T-helper 2 cell treated with Interferon-gamma antibody and Interleukin-4, amounts not matched to agents 100 ng/mL and 5 ng/mL, for 36 hours (primary cell): Measurements from ENCODE around the gene MYCBP. TPM values are rescaled to one million over a fixed set of nuclear protein-coding genes. Genes with fewer than 3 reads are reported as not detected.

Experiments
- intact Hi-C: fragments of 100-400 bp; cut with micrococcal nuclease; formaldehyde crosslinking; loops from one replicate; pipeline ENCODE4 v1.15.1; 2023
- total RNA-seq: library from RNA; stranded (reverse); gene quantifications from 2 replicates; pipeline ENCODE4 v1.2.3, GENCODE V29; 2022

MYCBP gene
- total RNA-seq, 1 donor from 2014 or later, result 51.5 TPM

GRCh38 chr1:38827318-38827717 is 45.8 kb downstream of the MYCBP start:
- intact Hi-C loops, result no loop called here

GRCh38 chr1:38826886-38827285 is 46.3 kb downstream of the MYCBP start:
- intact Hi-C loops, result no loop called here

DNA sequence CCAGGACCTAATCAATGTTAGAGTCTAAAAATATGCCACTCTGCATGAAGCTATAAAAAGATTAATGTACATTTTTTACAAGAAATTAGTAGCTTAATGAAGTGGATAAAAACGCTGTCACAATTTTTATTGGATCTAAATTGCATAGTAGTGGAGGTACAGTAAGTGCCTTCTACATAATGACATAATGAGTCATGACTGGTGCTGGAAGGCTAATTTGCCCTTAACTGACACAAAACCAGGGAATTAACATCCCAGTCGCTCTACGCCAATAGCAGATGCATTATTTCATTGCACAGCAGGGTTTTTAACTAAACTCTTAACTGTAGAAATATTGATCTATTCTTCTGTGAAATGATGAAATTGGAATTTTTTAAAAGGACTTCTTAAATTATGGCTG is 46.9 kb downstream of the MYCBP start:
- intact Hi-C loops, result no loop called here

GRCh38 chr1:38820860-38821259 is 52.3 kb downstream of the MYCBP start:
- intact Hi-C loops, result no loop called here

DNA sequence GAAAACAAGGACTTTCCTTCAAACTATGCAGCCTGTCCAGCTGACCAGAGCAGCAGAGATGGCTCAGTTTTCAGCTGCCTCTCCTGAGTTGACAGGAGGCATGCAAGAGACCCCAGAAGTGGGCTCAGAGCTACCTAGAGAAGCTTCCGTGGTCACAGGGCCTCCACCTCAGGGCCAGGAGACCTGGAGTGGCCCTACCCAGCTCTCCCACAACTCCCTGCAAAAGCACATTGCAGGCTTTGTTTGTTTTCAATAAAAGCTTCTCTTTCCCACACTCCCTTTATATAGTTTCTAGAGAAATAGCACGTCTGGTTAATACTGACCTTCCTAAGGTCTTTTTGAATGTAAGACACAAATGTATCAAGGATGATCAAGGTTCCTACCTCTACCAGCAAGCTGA is 53.6 kb downstream of the MYCBP start:
- intact Hi-C loops, result no loop called here

DNA sequence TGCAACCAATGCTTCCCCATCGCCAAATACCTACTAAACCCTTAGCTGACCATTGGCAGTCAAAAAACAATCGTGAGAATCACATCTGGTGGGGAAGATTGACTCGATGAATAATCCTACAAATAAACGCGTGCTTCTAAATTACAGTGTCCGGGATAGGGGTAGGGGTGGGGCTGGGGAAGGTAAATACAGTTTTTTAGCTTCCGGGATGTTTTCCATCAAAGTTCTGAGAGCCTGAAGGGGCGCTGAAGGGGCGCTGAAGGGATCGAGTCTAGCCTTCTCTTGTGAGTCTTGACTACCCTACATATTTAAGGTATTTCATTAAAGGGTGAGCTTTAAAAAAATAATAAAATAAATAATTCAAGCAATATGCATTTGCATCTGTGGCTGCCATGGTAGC is 54.1 kb downstream of the MYCBP start:
- intact Hi-C loops, result no loop called here

DNA sequence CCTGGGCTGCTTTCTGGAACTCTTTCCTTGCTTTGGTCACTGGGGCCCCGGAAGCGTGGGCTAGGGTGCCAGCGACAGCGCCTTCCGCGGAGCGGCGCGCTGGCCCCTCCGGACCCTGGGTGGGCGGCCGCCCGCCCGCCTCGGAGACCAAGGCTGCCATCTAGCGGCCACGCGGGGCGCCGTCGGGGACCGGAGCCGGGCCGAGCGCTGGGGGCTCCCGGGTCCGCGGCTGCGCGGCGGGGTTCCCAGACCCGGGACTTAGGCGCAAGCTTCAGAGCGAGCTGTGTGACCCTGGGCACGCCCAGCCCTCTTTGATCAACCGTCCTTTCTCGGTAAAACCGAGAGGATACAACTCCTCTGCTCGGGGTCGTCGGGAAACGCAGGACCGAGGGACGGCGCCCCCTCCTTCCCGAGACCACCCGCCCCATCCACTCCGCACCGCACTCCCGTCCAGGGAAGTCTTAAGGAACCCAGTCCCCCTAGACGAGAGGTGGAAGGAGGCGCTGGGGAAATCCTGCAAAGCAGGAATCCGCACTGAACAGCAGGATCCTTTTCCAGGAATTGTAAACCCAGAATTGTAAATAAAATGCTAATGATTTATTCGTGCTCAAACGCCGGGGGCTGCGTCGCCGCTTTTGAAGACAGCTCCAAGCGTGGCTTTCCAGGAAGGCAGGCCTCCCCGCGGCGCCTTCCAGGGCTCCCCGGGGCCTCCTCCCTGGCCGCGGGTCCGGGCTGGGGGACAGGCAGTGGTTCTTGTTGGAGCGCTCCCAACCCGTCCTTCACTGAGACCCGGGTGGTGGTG is 54.8 kb downstream of the MYCBP start:
- intact Hi-C loops, result no loop called here

GRCh38 chr1:38817267-38818174 is 55.6 kb downstream of the MYCBP start:
- intact Hi-C loops, result no loop called here

DNA sequence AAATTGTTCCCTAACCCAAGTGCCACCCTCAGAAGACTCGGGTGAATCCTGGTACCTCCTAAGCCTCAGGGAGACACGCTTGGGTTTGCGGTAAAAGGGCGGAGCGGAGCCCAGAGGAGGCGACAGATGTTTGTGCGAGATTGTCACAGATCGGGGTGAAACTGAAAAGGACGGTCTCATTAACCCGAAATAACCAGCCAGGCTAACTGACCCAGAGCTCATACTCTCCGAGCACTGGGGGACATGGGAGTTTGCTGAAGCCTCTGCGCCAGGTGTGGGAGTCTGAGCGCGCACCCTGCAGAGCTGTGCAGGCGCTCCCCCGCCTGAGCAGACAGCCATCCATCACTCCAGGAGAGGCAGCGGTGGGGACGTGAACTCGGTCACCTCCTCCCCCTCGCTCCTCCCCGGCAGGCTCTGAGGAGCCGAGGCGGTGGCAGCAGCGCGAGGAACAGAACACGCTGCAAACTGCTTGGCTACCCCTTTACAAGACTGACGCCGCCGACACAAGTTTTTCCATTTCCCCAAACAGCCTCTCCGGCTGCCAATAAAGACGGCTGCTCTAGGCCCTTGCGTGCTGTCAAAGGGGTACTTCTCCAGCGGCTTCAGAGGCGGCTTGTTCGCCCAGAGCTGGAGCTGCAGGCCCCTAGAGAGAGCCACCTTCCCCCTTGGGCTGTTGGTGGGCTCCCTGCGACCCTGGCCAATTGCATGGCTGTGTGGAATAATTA is 57.1 kb downstream of the MYCBP start:
- intact Hi-C loops, result no loop called here

DNA sequence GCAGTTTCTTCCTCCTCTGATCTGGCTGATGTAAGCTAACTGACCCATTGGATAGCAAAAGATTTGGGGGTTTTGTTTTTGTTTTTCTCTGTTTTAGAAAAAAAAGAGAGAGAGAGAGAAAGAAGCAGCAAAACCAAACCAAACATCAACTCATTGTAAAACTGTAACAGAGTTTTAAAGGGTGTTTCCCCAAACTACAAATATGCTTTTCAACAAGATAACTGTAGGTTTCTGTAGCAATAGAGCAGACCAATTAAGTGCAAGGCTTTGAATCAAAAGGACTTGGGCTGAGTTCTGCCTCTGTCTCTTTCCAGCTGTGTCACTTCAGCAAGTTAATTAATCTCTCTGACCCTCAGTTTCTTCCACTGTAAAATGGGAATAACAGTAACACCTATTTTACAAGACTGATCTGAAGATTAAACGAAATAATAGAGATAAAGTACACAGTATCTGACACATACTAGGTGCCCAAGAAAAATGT is 58.1 kb downstream of the MYCBP start:
- intact Hi-C loops, result no loop called here

DNA sequence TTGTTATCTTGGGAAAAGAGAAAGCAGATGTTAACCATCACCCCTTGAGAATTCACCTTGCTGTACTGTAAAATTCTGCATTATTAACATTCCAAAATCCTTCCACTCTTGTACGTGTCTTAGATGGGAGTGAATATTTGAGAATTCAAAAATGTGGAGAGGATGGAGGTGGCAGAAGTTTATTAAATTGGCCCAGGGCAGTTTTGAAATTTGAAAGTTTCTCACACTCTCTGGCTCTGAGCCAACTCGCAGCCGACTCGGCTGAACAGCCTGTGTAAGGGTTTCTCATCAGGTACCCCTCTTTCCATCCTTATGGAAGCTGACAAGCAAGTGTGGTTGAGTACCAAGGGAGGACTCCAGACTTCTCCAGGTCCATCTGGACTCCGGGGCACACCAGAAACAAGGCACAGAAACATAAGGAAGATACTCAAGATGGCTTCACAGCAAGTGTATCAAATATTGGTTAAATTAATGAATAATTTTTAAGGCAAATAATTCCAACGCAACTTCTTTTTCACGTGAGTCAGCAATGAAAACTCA is 58.6 kb downstream of the MYCBP start:
- intact Hi-C loops, result no loop called here

DNA sequence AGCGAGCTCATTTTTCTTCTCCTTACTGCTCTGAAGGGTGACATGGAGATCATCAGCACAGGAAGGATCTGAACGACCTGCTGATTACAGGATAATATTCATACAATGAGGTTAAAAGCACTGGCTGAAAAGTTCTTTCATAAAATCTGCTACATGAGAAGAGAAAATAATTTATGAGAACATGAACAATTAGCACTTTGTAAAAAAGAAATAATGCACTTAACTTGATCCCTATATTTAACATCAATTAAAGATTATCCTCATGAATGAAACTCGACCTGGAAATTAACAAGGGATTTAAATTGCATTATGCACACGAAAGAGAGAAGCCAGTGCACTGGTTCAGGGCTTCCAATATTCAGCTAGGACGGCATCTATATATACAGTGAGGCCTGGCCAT is 60.2 kb downstream of the MYCBP start:
- intact Hi-C loops, result no loop called here

Other genes with a start within 250 kb of the MYCBP start
- gene RRAGC, start 13.6 kb downstream of the MYCBP start, total RNA-seq, result 15.9 TPM in 2 replicates
- not detected in 2 replicates for gene GJA9, start 8.2 kb upstream of the MYCBP start, total RNA-seq
- gene RHBDL2, start 68.5 kb upstream of the MYCBP start, total RNA-seq, result not detected in 2 replicates
- 55.4 and 60.5 TPM in 2 replicates for gene AKIRIN1, start 117.9 kb upstream of the MYCBP start, total RNA-seq
- 134 and 140 TPM in 2 replicates for gene NDUFS5, start 153.0 kb upstream of the MYCBP start, total RNA-seq